GM11168 (cell line): Measurements from ENCODE around the gene MPL.

Experiments used
- in situ Hi-C: fragments of 300-500 bp; cut with MboI; formaldehyde crosslinking; loops from one replicate; pipeline ENCODE4 v1.12.0; 2022; ENCODE audit warnings: low sequenced_read_pairs; ENCODE audit not compliant: unreplicated experiment

MPL gene

DNA sequence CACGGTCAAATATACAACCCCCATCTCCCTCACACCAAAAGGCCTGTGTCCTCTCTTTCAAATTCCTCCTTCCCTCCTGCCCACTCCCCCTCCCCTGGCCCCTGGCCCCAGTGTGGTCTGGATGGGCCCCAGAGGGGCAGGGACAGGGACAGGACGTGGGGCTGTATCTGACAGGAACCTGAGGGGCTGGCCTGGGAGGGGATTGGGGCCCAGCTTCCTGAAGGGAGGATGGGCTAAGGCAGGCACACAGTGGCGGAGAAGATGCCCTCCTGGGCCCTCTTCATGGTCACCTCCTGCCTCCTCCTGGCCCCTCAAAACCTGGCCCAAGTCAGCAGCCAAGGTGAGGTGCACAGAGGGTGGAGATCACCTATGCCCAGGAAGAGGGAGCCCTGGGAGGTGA is at the start of gene MPL:
MPL (plus strand) TSS at position 231 of the 400 bp plus-strand sequence; CDS start at position 262, 31 bp downstream.
- in situ Hi-C loops, result no loop called here

DNA sequence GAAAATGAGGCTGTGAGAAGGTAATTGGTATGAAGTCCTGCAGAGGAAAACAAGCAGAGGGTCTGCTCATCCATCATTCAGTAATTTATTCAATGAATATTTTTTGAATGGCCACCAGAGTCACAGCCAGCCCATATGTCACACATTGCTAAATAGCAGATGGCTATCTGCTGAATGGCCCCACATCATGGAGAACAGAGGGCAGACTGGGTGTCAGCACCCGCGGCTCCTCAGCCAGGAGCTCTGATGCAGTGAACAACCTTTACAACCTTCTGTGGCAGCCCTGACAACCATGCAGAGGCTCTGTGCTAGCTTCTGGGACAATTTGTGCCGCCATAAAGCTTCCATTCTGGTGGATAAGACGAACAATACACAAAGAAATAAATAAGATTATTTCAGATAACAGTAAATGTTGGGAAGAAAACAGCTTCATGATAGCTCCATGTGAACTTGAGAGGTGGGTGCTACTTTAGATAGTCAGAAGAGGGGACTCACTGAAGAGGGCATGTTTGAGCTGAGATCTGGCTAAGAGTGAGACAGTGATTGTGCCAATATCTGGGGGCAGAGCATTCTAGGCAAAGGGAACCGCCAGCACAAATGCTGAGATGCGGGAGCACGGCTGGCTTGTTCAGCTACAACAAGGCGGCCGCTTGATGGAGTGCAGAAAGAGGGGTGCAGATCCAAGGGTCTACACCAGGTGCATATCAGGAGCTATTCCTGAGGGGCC is 49.4 kb upstream of the MPL start:
- in situ Hi-C loops, result no loop called here

- in situ Hi-C loops, result no loop called here
Observed at GRCh38 chr1:43288785-43289706, 48.6 kb upstream of the MPL start.

DNA sequence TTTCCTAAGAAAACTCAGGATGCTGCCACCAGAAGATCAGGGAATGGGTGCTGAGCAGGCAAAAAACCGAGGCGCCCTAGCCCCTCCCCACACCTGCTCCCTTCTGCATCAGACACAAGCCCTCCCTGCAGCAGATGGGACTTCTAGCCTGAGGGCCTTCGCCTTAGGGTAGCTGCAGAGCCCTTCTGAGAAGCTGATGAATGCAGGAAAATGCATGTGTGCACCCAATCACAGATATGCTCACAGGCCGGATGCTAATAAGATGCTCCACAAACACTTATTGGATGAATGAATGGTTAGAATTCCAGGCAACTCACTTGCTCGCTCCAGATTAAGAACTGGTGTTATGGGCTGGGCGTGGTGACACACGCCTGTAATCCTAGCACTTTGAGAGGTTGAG is 45.4 kb upstream of the MPL start:
- in situ Hi-C loops, result no loop called here

GRCh38 chr1:43292679-43293078 is 44.9 kb upstream of the MPL start:
- in situ Hi-C loops, result no loop called here

DNA sequence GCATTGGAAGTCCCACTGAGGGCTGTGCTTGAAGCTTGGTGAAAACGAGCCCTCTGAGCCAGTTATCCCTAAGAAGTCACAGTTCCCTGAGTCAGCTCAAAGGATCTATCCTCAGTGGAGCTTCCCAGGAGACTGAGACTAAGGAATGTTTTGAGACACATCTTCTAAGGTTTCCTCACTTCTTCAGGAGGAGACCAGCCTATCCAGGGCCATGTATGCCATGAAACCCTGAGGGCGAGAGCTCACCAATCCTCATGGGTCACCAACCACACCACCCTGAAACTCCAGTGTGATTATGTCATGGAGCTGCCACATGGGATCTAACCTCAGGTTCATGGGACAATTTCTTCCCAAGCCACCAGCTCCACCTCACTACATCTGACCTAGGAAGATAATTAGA is 44.4 kb upstream of the MPL start:
- in situ Hi-C loops, result no loop called here

DNA sequence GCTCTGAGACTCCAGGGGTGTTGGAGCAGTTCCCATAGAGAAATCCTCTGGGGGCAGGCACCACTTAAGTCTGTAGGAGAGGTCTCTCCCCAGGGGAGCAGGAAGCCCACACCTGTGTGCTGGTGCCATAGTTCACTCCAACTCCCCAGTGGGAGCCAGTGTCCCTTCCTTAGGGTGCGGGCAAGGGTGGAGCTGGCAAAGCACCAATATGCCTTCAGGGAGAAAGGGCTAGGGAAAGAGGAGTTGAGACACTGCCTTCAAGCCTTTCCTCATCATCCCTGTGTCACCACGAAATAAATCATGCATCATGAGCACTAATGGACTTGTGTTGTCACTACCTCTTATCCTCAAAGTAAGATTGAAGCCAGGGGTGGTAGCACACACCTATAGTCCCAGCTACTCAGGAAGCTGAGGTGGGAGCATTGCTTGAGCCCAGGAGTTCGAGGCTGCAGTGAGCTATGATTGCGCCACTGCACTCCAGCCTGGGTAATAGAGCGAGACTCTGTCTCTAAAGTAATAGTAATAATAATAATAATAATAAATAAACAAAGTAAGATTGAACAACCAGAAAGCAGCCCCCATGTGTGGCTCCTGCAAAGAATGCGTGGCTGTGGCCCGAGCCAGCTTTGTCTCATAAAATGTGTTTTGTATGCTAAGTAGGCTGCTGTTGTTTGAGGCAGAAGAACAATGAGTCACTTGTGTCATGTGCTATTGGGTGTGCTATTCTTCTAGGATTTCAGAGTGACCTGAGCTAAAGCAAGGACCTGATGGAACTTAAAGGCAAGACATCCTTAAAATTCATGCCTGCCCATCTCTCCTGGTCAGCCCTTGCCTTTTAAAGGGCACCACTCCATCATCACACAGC is 43.5 kb upstream of the MPL start:
- in situ Hi-C loops, result no loop called here

- in situ Hi-C loops, result no loop called here
Observed at GRCh38 chr1:43294761-43295160, 42.9 kb upstream of the MPL start.

DNA sequence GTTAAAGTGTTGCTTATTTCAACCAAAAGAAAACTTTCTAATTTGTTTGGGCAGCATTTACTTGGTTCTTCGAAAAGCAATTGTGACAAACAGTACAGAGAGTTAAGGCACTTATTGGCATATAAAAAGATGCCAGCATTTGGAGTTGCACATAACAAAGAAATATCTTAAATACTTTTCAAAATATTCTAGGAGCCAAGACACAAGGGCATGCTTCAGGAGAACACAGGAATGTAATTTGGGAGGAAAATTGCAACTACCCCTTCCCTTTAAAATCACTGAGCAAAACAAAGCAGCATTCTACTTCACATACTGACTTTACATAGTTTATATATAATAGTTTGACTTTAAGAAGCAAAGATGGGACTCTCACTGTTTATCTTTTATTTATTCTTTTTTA is 41.4 kb upstream of the MPL start:
- in situ Hi-C loops, result no loop called here

GRCh38 chr1:43298055-43298454 is 39.6 kb upstream of the MPL start:
- in situ Hi-C loops, result no loop called here

GRCh38 chr1:43299101-43299500 is 38.5 kb upstream of the MPL start:
- in situ Hi-C loops, result no loop called here

GRCh38 chr1:43300378-43301094 is 37.1 kb upstream of the MPL start, which contains the start of gene TIE1:
TSS of gene TIE1 (plus strand) at chr1:43300982. CDS start at chr1:43301072, 90 bp downstream.
- in situ Hi-C loops, result no loop called here

- in situ Hi-C loops, result no loop called here
Observed at GRCh38 chr1:43302201-43302600, 35.4 kb upstream of the MPL start.

GRCh38 chr1:43302721-43303470 is 34.7 kb upstream of the MPL start:
- in situ Hi-C loops, result no loop called here

GRCh38 chr1:43303471-43304313 is 33.9 kb upstream of the MPL start:
- in situ Hi-C loops, result no loop called here

GRCh38 chr1:43304314-43304681 is 33.3 kb upstream of the MPL start:
- in situ Hi-C loops, result no loop called here

DNA sequence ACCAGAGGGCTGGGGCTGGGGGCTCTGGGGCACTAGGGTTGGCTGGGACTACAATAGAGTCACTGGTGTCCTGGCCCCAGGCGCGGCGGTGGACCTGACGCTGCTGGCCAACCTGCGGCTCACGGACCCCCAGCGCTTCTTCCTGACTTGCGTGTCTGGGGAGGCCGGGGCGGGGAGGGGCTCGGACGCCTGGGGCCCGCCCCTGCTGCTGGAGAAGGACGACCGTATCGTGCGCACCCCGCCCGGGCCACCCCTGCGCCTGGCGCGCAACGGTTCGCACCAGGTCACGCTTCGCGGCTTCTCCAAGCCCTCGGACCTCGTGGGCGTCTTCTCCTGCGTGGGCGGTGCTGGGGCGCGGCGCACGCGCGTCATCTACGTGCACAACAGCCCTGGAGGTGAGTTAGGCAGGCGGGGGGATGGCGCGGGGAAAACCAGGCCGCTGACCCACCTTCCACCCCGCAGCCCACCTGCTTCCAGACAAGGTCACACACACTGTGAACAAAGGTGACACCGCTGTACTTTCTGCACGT is 32.8 kb upstream of the MPL start:
- in situ Hi-C loops, result no loop called here

DNA sequence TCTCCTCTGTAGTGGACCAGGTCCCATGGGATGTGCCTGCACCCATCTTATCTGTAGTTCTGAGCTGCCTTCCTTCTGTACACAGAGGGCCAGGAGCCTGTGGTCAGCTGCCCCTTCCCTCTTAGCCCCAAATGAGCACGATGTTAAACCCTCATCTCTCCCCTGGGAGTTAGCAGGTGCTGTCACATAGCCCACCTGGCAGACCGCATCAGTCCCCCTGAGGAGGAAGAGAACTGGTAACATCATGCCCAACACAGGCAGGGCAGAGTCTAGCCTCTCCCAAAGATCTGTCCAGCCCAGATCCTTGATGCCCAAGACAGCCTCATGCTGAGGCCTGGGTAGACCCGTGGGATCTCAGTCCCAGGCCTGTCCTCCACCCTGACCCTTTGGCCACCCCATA is 32.2 kb upstream of the MPL start:
- in situ Hi-C loops, result no loop called here
